Activated naive CD8-positive, alpha-beta T cell treated with anti-CD3 and anti-CD28 coated beads, Interleukin-2, amount 50 U/mL, for 24 hours (primary cell): ENCODE data around the gene RPS6KA4.

Experiments
- ATAC-seq: fragments of 150-1000 bp; cut with Tn5 transposase; one replicate; pipeline ENCODE4 v1.10.0; 2021
- DNase-seq: peaks from one replicate; pipeline ENCODE4 v3.0.0; 2021
- H3K27ac Mint-ChIP-seq: one replicate; pipeline ENCODE4 v1.8.0; 2021; ENCODE audit warnings: mild to moderate bottlenecking, mixed read lengths
- H3K27me3 Mint-ChIP-seq: one replicate; pipeline ENCODE4 v1.8.0; 2021; ENCODE audit warnings: mixed read lengths
- H3K36me3 Mint-ChIP-seq: one replicate; pipeline ENCODE4 v1.8.0; 2021; ENCODE audit warnings: low read depth, mixed read lengths
- H3K4me1 Mint-ChIP-seq: one replicate; pipeline ENCODE4 v1.8.0; 2021; ENCODE audit warnings: mixed read lengths
- H3K4me3 Mint-ChIP-seq: one replicate; pipeline ENCODE4 v1.8.0; 2021; ENCODE audit warnings: mild to moderate bottlenecking, moderate library complexity, mixed read lengths
- H3K9me3 Mint-ChIP-seq: one replicate; pipeline ENCODE4 v1.8.0; 2021; ENCODE audit warnings: mixed read lengths

The RPS6KA4 gene

GRCh38 chr11:64395545-64396078 is 36.6 kb downstream of the RPS6KA4 start:
- Mint-ChIP-seq H3K27ac (no peak overlapping the region), H3K4me1 (peaks cover 11% of the 10 kb centered on the region), H3K36me3 (no peaks in the 10 kb centered on the region), H3K9me3 (peaks cover 2% of the 10 kb centered on the region), H3K27me3 (no peaks in the 10 kb centered on the region), H3K4me3 (no peak overlapping the region)
- ATAC-seq (no peak), DNase-seq (no peak)

GRCh38 chr11:64396079-64396591 is 37.2 kb downstream of the RPS6KA4 start:
- Mint-ChIP-seq H3K9me3 (no peaks in the 10 kb centered on the region), H3K36me3 (no peaks in the 10 kb centered on the region), H3K4me1 (peaks cover 8% of the 10 kb centered on the region), H3K4me3 (no peak overlapping the region), H3K27ac (no peak overlapping the region), H3K27me3 (no peaks in the 10 kb centered on the region)
- ATAC-seq (no peak), DNase-seq (no peak)

- ATAC-seq = no peak
- no peaks in the 10 kb centered on the region for H3K36me3 Mint-ChIP-seq
- H3K27ac Mint-ChIP-seq = no peak overlapping the region
- no peak for DNase-seq
- H3K27me3 Mint-ChIP-seq = peaks cover 7% of the 10 kb centered on the region
- no peaks in the 10 kb centered on the region for H3K4me1 Mint-ChIP-seq
- H3K4me3 Mint-ChIP-seq = no peak overlapping the region
- no peaks in the 10 kb centered on the region for H3K9me3 Mint-ChIP-seq
Observed at GRCh38 chr11:64400102-64400501, 41.1 kb downstream of the RPS6KA4 start.

GRCh38 chr11:64400667-64401066 is 41.7 kb downstream of the RPS6KA4 start:
- Mint-ChIP-seq H3K36me3 (no peaks in the 10 kb centered on the region), H3K4me1 (no peaks in the 10 kb centered on the region), H3K27ac (no peak overlapping the region), H3K9me3 (no peaks in the 10 kb centered on the region), H3K4me3 (no peak overlapping the region), H3K27me3 (peaks cover 7% of the 10 kb centered on the region)
- no peak for ATAC-seq
- DNase-seq = no peak

- ATAC-seq = no peak
Observed at GRCh38 chr11:64401775-64402174, 42.8 kb downstream of the RPS6KA4 start.

GRCh38 chr11:64403106-64403505 is 44.1 kb downstream of the RPS6KA4 start:
- Mint-ChIP-seq H3K4me3 (no peak overlapping the region), H3K9me3 (no peaks in the 10 kb centered on the region), H3K27ac (no peak overlapping the region), H3K27me3 (peaks cover 7% of the 10 kb centered on the region), H3K4me1 (no peaks in the 10 kb centered on the region), H3K36me3 (no peaks in the 10 kb centered on the region)
- no peak for DNase-seq
- ATAC-seq = no peak

More at GRCh38 chr11:64401775-64402174, 42.8 kb downstream of the RPS6KA4 start:
- Mint-ChIP-seq H3K4me3 (no peak overlapping the region), H3K27me3 (peaks cover 7% of the 10 kb centered on the region), H3K4me1 (no peaks in the 10 kb centered on the region), H3K27ac (no peak overlapping the region), H3K36me3 (no peaks in the 10 kb centered on the region), H3K9me3 (no peaks in the 10 kb centered on the region)
- no peak for DNase-seq

- ATAC-seq (no peak), DNase-seq (no peak)
- Mint-ChIP-seq H3K36me3 (no peaks in the 10 kb centered on the region), H3K27me3 (peaks cover 7% of the 10 kb centered on the region), H3K27ac (no peak overlapping the region), H3K4me1 (no peaks in the 10 kb centered on the region), H3K4me3 (no peak overlapping the region), H3K9me3 (no peaks in the 10 kb centered on the region)
Observed at GRCh38 chr11:64406221-64406946, 47.4 kb downstream of the RPS6KA4 start.

GRCh38 chr11:64407221-64407620 is 48.3 kb downstream of the RPS6KA4 start:
- no peaks in the 10 kb centered on the region for H3K4me1 Mint-ChIP-seq
- H3K4me3 Mint-ChIP-seq = no peak overlapping the region
- no peaks in the 10 kb centered on the region for H3K9me3 Mint-ChIP-seq
- DNase-seq (no peak), ATAC-seq (no peak)
- no peaks in the 10 kb centered on the region for H3K36me3 Mint-ChIP-seq
- peaks cover 7% of the 10 kb centered on the region for H3K27me3 Mint-ChIP-seq
- no peak overlapping the region for H3K27ac Mint-ChIP-seq

GRCh38 chr11:64407630-64408029 is 48.7 kb downstream of the RPS6KA4 start:
- Mint-ChIP-seq H3K9me3 (no peaks in the 10 kb centered on the region), H3K27me3 (peaks cover 7% of the 10 kb centered on the region), H3K4me3 (no peak overlapping the region), H3K27ac (no peak overlapping the region), H3K36me3 (no peaks in the 10 kb centered on the region), H3K4me1 (no peaks in the 10 kb centered on the region)
- ATAC-seq (no peak), DNase-seq (no peak)

GRCh38 chr11:64409278-64409677 is 50.3 kb downstream of the RPS6KA4 start:
- H3K36me3 Mint-ChIP-seq = no peaks in the 10 kb centered on the region
- H3K9me3 Mint-ChIP-seq = no peaks in the 10 kb centered on the region
- no peak for ATAC-seq
- no peaks in the 10 kb centered on the region for H3K4me1 Mint-ChIP-seq
- peaks cover 3% of the 10 kb centered on the region for H3K27me3 Mint-ChIP-seq
- H3K4me3 Mint-ChIP-seq = no peak overlapping the region
- H3K27ac Mint-ChIP-seq = no peak overlapping the region
- no peak for DNase-seq

GRCh38 chr11:64409707-64410403 is 50.9 kb downstream of the RPS6KA4 start:
- H3K27me3 Mint-ChIP-seq = no peaks in the 10 kb centered on the region
- H3K4me1 Mint-ChIP-seq = no peaks in the 10 kb centered on the region
- H3K4me3 Mint-ChIP-seq = no peak overlapping the region
- H3K36me3 Mint-ChIP-seq = no peaks in the 10 kb centered on the region
- DNase-seq (no peak), ATAC-seq (no peak)
- H3K27ac Mint-ChIP-seq = no peak overlapping the region
- no peaks in the 10 kb centered on the region for H3K9me3 Mint-ChIP-seq

GRCh38 chr11:64410404-64410734 is 51.4 kb downstream of the RPS6KA4 start:
- H3K27ac Mint-ChIP-seq = no peak overlapping the region
- H3K27me3 Mint-ChIP-seq = no peaks in the 10 kb centered on the region
- no peak overlapping the region for H3K4me3 Mint-ChIP-seq
- no peaks in the 10 kb centered on the region for H3K36me3 Mint-ChIP-seq
- H3K4me1 Mint-ChIP-seq = peaks cover 4% of the 10 kb centered on the region
- ATAC-seq = no peak
- no peaks in the 10 kb centered on the region for H3K9me3 Mint-ChIP-seq
- DNase-seq = no peak

- Mint-ChIP-seq H3K4me1 (peaks cover 9% of the 10 kb centered on the region), H3K27me3 (no peaks in the 10 kb centered on the region)
- ATAC-seq = no peak
Observed at GRCh38 chr11:64413417-64413816, 54.5 kb downstream of the RPS6KA4 start.

GRCh38 chr11:64415286-64415685 is 56.3 kb downstream of the RPS6KA4 start:
- no peak for DNase-seq
- no peaks in the 10 kb centered on the region for H3K36me3 Mint-ChIP-seq
- H3K27me3 Mint-ChIP-seq = no peaks in the 10 kb centered on the region
- H3K9me3 Mint-ChIP-seq = peaks cover 7% of the 10 kb centered on the region
- no peak for ATAC-seq
- H3K27ac Mint-ChIP-seq = no peak overlapping the region
- peaks cover 9% of the 10 kb centered on the region for H3K4me1 Mint-ChIP-seq
- H3K4me3 Mint-ChIP-seq = no peak overlapping the region

More at GRCh38 chr11:64413417-64413816, 54.5 kb downstream of the RPS6KA4 start:
- Mint-ChIP-seq H3K9me3 (peaks cover 5% of the 10 kb centered on the region), H3K27ac (no peak overlapping the region), H3K4me3 (no peak overlapping the region), H3K36me3 (no peaks in the 10 kb centered on the region)
- no peak for DNase-seq
